Measurements from ENCODE around the gene MYO9A. TPM values are rescaled to one million over a fixed set of nuclear protein-coding genes. Genes with fewer than 3 reads are reported as not detected.

MYO9A gene, protein sequence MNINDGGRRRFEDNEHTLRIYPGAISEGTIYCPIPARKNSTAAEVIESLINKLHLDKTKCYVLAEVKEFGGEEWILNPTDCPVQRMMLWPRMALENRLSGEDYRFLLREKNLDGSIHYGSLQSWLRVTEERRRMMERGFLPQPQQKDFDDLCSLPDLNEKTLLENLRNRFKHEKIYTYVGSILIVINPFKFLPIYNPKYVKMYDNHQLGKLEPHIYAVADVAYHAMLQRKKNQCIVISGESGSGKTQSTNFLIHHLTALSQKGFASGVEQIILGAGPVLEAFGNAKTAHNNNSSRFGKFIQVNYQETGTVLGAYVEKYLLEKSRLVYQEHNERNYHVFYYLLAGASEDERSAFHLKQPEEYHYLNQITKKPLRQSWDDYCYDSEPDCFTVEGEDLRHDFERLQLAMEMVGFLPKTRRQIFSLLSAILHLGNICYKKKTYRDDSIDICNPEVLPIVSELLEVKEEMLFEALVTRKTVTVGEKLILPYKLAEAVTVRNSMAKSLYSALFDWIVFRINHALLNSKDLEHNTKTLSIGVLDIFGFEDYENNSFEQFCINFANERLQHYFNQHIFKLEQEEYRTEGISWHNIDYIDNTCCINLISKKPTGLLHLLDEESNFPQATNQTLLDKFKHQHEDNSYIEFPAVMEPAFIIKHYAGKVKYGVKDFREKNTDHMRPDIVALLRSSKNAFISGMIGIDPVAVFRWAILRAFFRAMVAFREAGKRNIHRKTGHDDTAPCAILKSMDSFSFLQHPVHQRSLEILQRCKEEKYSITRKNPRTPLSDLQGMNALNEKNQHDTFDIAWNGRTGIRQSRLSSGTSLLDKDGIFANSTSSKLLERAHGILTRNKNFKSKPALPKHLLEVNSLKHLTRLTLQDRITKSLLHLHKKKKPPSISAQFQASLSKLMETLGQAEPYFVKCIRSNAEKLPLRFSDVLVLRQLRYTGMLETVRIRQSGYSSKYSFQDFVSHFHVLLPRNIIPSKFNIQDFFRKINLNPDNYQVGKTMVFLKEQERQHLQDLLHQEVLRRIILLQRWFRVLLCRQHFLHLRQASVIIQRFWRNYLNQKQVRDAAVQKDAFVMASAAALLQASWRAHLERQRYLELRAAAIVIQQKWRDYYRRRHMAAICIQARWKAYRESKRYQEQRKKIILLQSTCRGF (N-terminal part only)
- total RNA-seq = 70.1 to 86.1 TPM (median 79.5 TPM) in 3 replicates

DNA sequence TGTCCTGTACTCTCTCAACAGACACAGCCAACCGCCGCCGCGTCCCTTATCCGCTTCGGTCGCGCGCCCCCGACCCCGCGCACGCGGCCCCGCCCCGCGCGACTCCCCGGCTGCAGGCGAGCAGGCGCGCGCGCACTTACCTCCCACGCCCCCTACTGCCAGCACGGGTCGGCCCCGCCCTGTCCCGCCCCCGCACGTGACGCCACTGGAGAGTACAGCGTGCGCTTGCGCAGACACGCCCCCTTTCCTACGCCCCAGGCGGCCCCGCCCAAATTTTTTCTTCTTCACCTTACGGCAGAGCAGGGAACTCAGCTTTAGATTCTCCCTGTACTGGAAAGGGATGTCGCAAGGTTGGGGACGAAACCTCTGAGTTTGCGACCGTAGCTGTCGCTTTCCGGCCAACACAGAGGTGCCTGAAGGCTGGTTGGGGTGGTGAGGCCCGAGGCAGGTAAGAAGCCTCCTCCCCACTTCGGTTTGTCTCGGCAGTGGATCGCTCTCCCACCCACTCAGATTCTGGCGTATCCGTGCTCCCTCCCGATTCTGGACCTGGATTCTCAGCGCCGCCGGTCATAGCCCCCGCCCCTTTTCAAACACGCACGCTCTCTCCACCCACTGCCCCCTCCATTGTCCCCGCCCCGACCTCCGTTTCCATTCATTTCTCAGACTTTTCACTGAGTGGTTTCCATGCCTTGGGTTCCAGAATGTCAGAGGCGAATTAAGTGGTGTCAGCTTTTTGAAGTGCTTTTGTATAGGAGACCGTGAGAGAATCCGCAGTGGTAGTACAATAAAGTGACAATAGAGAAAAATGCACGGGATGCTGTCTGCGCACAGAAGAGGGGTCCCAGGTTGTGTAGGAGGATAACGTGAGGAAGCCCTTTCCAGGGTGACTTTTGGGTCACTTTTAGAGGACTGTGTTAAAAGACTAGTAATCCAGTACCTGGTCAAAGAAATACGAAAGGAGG lies at the start of gene MYO9A, which contains the start of gene SENP8:
Gene MYO9A (minus strand): TSS at position 134 of the 962 bp plus-strand sequence. CDS start 71,587 bp downstream, outside the sequence.
Gene SENP8 (plus strand): TSS at position 387 of the 962 bp plus-strand sequence. CDS start 21,221 bp downstream, outside the sequence.
- peak; percentile 98 to 99 for DNase-seq (ENCODE audit: low spot score in 2 of 2, unreplicated experiment in 2 of 2)
- H3K27ac Mint-ChIP-seq = peak within 1 kb of the TSS; percentile 100
- H3K9me3 Mint-ChIP-seq = no peaks in the 10 kb centered on the region
- H3K27me3 Mint-ChIP-seq (ENCODE audit: low read depth) = no peaks in the 10 kb centered on the region
- TF ChIP-seq CTCF (IDR thresholded peaks at IDR 0.05; ENCODE audit: unreplicated experiment) = peak; percentile 19
- peak within 1 kb of the TSS; percentile 95 for H3K4me3 Mint-ChIP-seq
- peaks cover 46% of the 10 kb centered on the region for H3K4me1 Mint-ChIP-seq
- no peaks in the 10 kb centered on the region for H3K36me3 Mint-ChIP-seq

DNA sequence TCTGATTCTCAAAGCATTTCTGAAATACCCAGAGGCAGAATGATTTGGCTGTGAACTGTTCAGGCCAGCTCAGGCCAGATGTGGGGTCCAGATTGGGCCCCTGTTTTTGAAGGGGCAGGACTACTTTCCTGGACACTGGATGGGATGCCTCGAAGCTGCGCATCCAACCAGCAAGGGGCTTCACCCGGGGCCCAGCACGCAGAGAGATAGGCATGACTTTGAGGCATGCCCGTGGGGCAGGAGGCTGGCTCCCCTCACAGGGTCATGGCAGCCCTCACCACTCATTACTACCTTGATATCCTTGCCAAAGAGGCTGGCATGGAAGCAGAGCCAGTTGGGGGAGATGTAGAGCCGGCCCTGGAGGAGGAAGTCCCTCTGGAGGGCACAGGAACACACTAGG lies 49.5 kb upstream of the MYO9A start:
- no peaks in the 10 kb centered on the region for H3K9me3 Mint-ChIP-seq
- H3K36me3 Mint-ChIP-seq = no peaks in the 10 kb centered on the region
- H3K27ac Mint-ChIP-seq = peak overlapping the region; percentile 69
- H3K27me3 Mint-ChIP-seq (ENCODE audit: low read depth) = no peaks in the 10 kb centered on the region
- peaks cover 36% of the 10 kb centered on the region for H3K4me1 Mint-ChIP-seq
- DNase-seq (ENCODE audit: low spot score in 2 of 2, unreplicated experiment in 2 of 2) = no peak
- TF ChIP-seq CTCF (IDR thresholded peaks at IDR 0.05; ENCODE audit: unreplicated experiment) = no peak
- H3K4me3 Mint-ChIP-seq = no peak overlapping the region

DNA sequence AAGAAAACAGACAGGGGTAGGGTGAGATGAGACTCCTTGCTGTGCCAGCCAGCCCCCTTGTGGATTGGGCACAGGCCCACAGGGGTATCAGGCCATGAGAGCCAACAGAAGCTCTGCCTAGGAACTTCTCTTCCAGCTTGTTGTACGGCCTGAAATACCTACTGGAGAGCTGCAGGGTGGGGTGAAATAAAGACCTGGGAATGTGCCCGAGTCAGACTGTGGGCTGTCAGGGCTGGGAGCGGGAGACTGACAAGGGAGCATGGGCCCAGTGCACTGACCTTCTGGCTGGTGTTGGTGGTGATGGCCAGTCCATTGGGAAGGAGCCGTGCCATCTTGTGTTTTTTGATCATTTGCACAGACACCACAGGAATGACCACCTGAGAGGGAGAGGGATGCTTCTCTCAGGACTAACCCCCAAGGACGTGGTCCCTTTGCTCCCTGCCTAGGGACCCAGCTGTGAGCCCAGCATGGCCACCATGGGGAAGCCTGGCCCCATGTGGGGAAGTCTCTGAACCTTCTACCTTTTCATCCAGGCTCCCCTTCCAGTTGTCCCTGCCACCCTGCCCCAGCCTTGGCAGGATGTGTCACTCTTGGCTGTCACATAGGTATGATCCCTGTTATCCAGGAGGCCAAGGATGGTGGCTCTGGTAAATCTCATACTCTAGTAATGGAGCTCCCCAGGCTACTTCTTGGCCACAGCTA lies 48.9 kb upstream of the MYO9A start:
- no peaks in the 10 kb centered on the region for H3K27me3 Mint-ChIP-seq (ENCODE audit: low read depth)
- H3K4me3 Mint-ChIP-seq = no peak overlapping the region
- H3K9me3 Mint-ChIP-seq = no peaks in the 10 kb centered on the region
- TF ChIP-seq CTCF (IDR thresholded peaks at IDR 0.05; ENCODE audit: unreplicated experiment) = no peak
- no peak for DNase-seq (ENCODE audit: low spot score in 2 of 2, unreplicated experiment in 2 of 2)
- H3K4me1 Mint-ChIP-seq = peaks cover 36% of the 10 kb centered on the region
- peak overlapping the region; percentile 69 for H3K27ac Mint-ChIP-seq
- H3K36me3 Mint-ChIP-seq = no peaks in the 10 kb centered on the region

GRCh38 chr15:72163719-72164118 lies 45.8 kb upstream of the MYO9A start:
- no peak for DNase-seq (ENCODE audit: low spot score in 2 of 2, unreplicated experiment in 2 of 2)
- Mint-ChIP-seq H3K4me1 (peaks cover 15% of the 10 kb centered on the region), H3K27ac (no peak overlapping the region), H3K9me3 (no peaks in the 10 kb centered on the region), H3K36me3 (no peaks in the 10 kb centered on the region), H3K4me3 (no peak overlapping the region), H3K27me3 (ENCODE audit: low read depth) (no peaks in the 10 kb centered on the region)
- no peak for TF ChIP-seq CTCF (IDR thresholded peaks at IDR 0.05; ENCODE audit: unreplicated experiment)

Measured in mesothelial cell of epicardium (in vitro differentiated cells).